Bone marrow (tissue), 2 donors: ENCODE data around the gene FGF5.

Source experiments
- DNase-seq, 2 donors: peaks; one replicate each; lab custom pipeline; 2025; lab: John Stamatoyannopoulos, UW

The FGF5 gene

GRCh38 chr4:80336582-80336981 is 70.1 kb downstream of the FGF5 start:
- no peak for DNase-seq

- no peak for DNase-seq
Observed at GRCh38 chr4:80340036-80340435, 73.6 kb downstream of the FGF5 start.
